H1 (cell line): ENCODE data around the gene ECSIT. TPM values are rescaled to one million over a fixed set of nuclear protein-coding genes. Genes with fewer than 3 reads are reported as not detected.

Source experiments
- CTCF ChIA-PET: fragments of 300-600 bp; sonication (Branson Sonifier 250); formaldehyde crosslinking; loops from one replicate; lab custom pipeline; 2021; ENCODE audit not compliant: partially characterized antibody; lab: Charles Lee
- POLR2A ChIA-PET: fragments of 300-600 bp; sonication (Branson Sonifier 250); formaldehyde crosslinking; loops from one replicate; lab custom pipeline; 2021; ENCODE audit warnings: inconsistent platforms; ENCODE audit not compliant: partially characterized antibody; lab: Charles Lee
- DNase-seq, 2 experiments: peaks; one replicate each; pipeline versions ENCODE4 v3.0.0 to v3.0.0-alpha.2; 2010 to 2022; ENCODE audit warnings: low spot score in 2 of 2, low read depth in 1 of 2, mixed read lengths in 1 of 2
- FAIRE-seq: peaks from 2 replicates; lab custom pipeline; 2011; peaks lifted over from hg19 to GRCh38; lab: Jason Lieb, UNC
- H2AFZ ChIP-seq: 2 replicates; pipeline ENCODE4 v1.8.1; 2012; ENCODE audit warnings: low read length, inconsistent platforms
- H2AK5ac ChIP-seq: 2 replicates; pipeline ENCODE4 v1.6.1; 2013; ENCODE audit warnings: low read depth, low read length
- H2BK120ac ChIP-seq: replicated peaks from 2 replicates; pipeline ENCODE3; 2013; ENCODE audit warnings: low read depth, low read length, inconsistent platforms
- H2BK12ac ChIP-seq: 2 replicates; pipeline ENCODE4 v1.6.1; 2013; ENCODE audit warnings: low read depth, low read length
- H2BK15ac ChIP-seq: 2 replicates; pipeline ENCODE4 v1.6.1; 2013; ENCODE audit warnings: low read length
- H2BK20ac ChIP-seq: 2 replicates; pipeline ENCODE4 v1.6.1; 2013; ENCODE audit warnings: low read length
- H2BK5ac ChIP-seq: 2 replicates; pipeline ENCODE4 v1.6.1; 2013; ENCODE audit warnings: low read depth, low read length
- H3K14ac ChIP-seq: 2 replicates; pipeline ENCODE4 v1.6.1; 2013; ENCODE audit warnings: inconsistent platforms; ENCODE audit not compliant: insufficient read length
- H3K18ac ChIP-seq: 2 replicates; pipeline ENCODE4 v1.6.1; 2013; ENCODE audit warnings: low read length; ENCODE audit errors: extremely low read depth
- H3K23ac ChIP-seq: 2 replicates; pipeline ENCODE4 v1.6.1; 2013; ENCODE audit warnings: inconsistent platforms; ENCODE audit not compliant: insufficient read length
- H3K23me2 ChIP-seq: 2 replicates; pipeline ENCODE4 v1.6.1; 2013; ENCODE audit warnings: low read depth, low read length
- H3K27ac ChIP-seq: 2 replicates; pipeline ENCODE4 v1.6.1; 2011; ENCODE audit warnings: low read depth, low read length, inconsistent platforms
- H3K27me3 ChIP-seq, 4 experiments: replicated peaks in 1 of 4; 1 replicate in 1 of 4; 2 replicates in 3 of 4; pipeline versions ENCODE4 v1.6.1 to v1.8.1; 2011 to 2013; ENCODE audit warnings: low read length in 3 of 4, mild to moderate bottlenecking in 3 of 4, inconsistent platforms in 2 of 4, mixed read lengths in 2 of 4, moderate library complexity in 1 of 4; ENCODE audit not compliant: control insufficient read depth in 3 of 4, insufficient read depth in 3 of 4; ENCODE audit errors: extremely low read depth in 1 of 4
- H3K36me3 ChIP-seq, 4 experiments: 2 replicates each; pipeline versions ENCODE4 v1.6.1 to v1.8.1; 2011 to 2013; ENCODE audit warnings: mild to moderate bottlenecking in 4 of 4, low read length in 3 of 4, moderate library complexity in 2 of 4, control low read depth in 1 of 4, inconsistent platforms in 1 of 4; ENCODE audit not compliant: insufficient read depth in 4 of 4, control insufficient read depth in 2 of 4
- H3K4ac ChIP-seq: replicated peaks from 2 replicates; pipeline ENCODE3; 2013; ENCODE audit warnings: low read length, low read depth, mixed read lengths, inconsistent platforms; ENCODE audit not compliant: insufficient read length
- H3K4me1 ChIP-seq, 4 experiments: replicated peaks in 1 of 4; 1 replicate in 1 of 4; 2 replicates in 3 of 4; pipeline versions ENCODE4 v1.6.1 to v1.8.1; 2011 to 2013; ENCODE audit warnings: low read length in 3 of 4, inconsistent platforms in 2 of 4, mixed read lengths in 1 of 4; ENCODE audit not compliant: insufficient read depth in 4 of 4, control insufficient read depth in 3 of 4
- H3K4me2 ChIP-seq, 2 experiments: 2 replicates each; pipeline versions ENCODE4 v1.6.1 to v1.8.1; 2011 to 2013; ENCODE audit warnings: low read depth in 2 of 2, low read length in 2 of 2, control low read depth in 1 of 2, inconsistent platforms in 1 of 2, mild to moderate bottlenecking in 1 of 2; ENCODE audit not compliant: insufficient read depth in 1 of 2
- H3K4me3 ChIP-seq, 4 experiments: fragments of 200-600, 300-600 bp in 1 of 4; sonication (generic), shearing (Covaris generic), sonication (Bioruptor Twin) in 1 of 4; 2 replicates each; pipeline versions ENCODE4 v1.5.1 to v1.8.1; 2011 to 2016; ENCODE audit warnings: low read length in 4 of 4, low read depth in 3 of 4, control low read depth in 2 of 4, inconsistent platforms in 2 of 4, mild to moderate bottlenecking in 2 of 4, mixed read lengths in 1 of 4, moderate library complexity in 1 of 4; ENCODE audit not compliant: insufficient read depth in 2 of 4; ENCODE audit errors: extremely low read depth in 1 of 4
- H3K56ac ChIP-seq: replicated peaks from 2 replicates; pipeline ENCODE3; 2013; ENCODE audit warnings: low read depth, mild to moderate bottlenecking, mixed read lengths, low read length, inconsistent platforms; ENCODE audit not compliant: insufficient read length
- H3K79me1 ChIP-seq: 2 replicates; pipeline ENCODE4 v1.6.1; 2013; ENCODE audit warnings: low read depth, low read length, control low read depth
- H3K79me2 ChIP-seq, 2 experiments: 2 replicates each; pipeline versions ENCODE4 v1.6.1 to v1.8.1; 2012 to 2013; ENCODE audit warnings: low read length in 2 of 2, mild to moderate bottlenecking in 2 of 2, inconsistent platforms in 1 of 2; ENCODE audit not compliant: insufficient read depth in 2 of 2, control insufficient read depth in 1 of 2
- H3K9ac ChIP-seq, 4 experiments: replicated peaks in 1 of 4; 1 replicate in 1 of 4; 2 replicates in 3 of 4; pipeline versions ENCODE4 v1.6.1 to v1.8.1; 2011 to 2013; ENCODE audit warnings: low read depth in 3 of 4, low read length in 3 of 4, control low read depth in 2 of 4, mild to moderate bottlenecking in 2 of 4, moderate library complexity in 2 of 4, inconsistent platforms in 1 of 4; ENCODE audit errors: extremely low read depth in 1 of 4
- H3K9me3 ChIP-seq, 2 experiments: 2 replicates each; pipeline versions ENCODE4 v1.6.1 to v1.8.1; 2012 to 2013; ENCODE audit warnings: mild to moderate bottlenecking in 2 of 2, moderate library complexity in 2 of 2, control low read depth in 1 of 2, inconsistent platforms in 1 of 2, low read depth in 1 of 2, low read length in 1 of 2, mixed read lengths in 1 of 2; ENCODE audit not compliant: insufficient read depth in 2 of 2
- H4K20me1 ChIP-seq, 2 experiments: replicated peaks in 1 of 2; 2 replicates each; pipeline versions ENCODE3 to v1.8.1; 2011 to 2013; ENCODE audit warnings: inconsistent platforms in 2 of 2, low read length in 2 of 2, mild to moderate bottlenecking in 1 of 2; ENCODE audit not compliant: insufficient read depth in 2 of 2, control insufficient read depth in 1 of 2
- H4K5ac ChIP-seq: 2 replicates; pipeline ENCODE4 v1.6.1; 2013; ENCODE audit warnings: low read length, low read depth, mixed read lengths, inconsistent platforms; ENCODE audit not compliant: insufficient read length
- H4K8ac ChIP-seq: 2 replicates; pipeline ENCODE4 v1.8.0; 2013; ENCODE audit warnings: mild to moderate bottlenecking, moderate library complexity, low read length, inconsistent platforms; ENCODE audit not compliant: insufficient read depth; ENCODE audit errors: extremely low read depth
- H4K91ac ChIP-seq: replicated peaks from 2 replicates; pipeline ENCODE3; 2013; ENCODE audit warnings: low read length, mixed read lengths, inconsistent platforms; ENCODE audit not compliant: insufficient read length
- RAD21 ChIP-seq, 2 experiments: IDR thresholded peaks in 1 of 2; conservative IDR thresholded peaks in 1 of 2; 2 replicates each; pipeline ENCODE4 v1.6.1; 2011; ENCODE audit warnings: low read depth in 2 of 2, low read length in 2 of 2, improper control_type of control experiment in 1 of 2, inconsistent platforms in 1 of 2, mild to moderate bottlenecking in 1 of 2, moderate library complexity in 1 of 2
- SUZ12 ChIP-seq: fragments of 200-600 bp; sonication (generic); IDR thresholded peaks from 2 replicates; pipeline ENCODE4 v1.6.1; 2012; ENCODE audit warnings: mild to moderate bottlenecking, inconsistent platforms, low read length, moderate library complexity, mixed read lengths
- WGBS, 2 experiments: shearing (Covaris generic) in 1 of 2; methylation state at CpG; one replicate each; pipeline versions ENCODE4 v1.1.6 to v1.1.7; 2013 to 2015; ENCODE audit warnings: low lambda C conversion rate in 2 of 2, mixed read lengths in 2 of 2, inconsistent platforms in 1 of 2, low coverage in 1 of 2, missing lambda C conversion rate in 1 of 2; ENCODE audit not compliant: insufficient replicate concordance in 2 of 2, insufficient coverage in 1 of 2, insufficient read length in 1 of 2; ENCODE audit errors: extremely low coverage in 1 of 2, missing lambda C conversion rate in 1 of 2; 5-methylcytosine and 5-hydroxymethylcytosine counted together
- polyA plus RNA-seq, 7 experiments: library from polyadenylated mRNA; depleted of rRNA in 3 of 7; stranded (reverse) in 5 of 7; unstranded in 2 of 7; fragments of >200 nt in 5 of 7; fragments of 200-250 nt in 2 of 7; gene quantifications; 1 replicate in 5 of 7; 2 replicates in 1 of 7; 4 replicates in 1 of 7; pipeline versions ENCODE4 v1.2.1 to v1.2.3, GENCODE V29; 2011 to 2013; ENCODE audit warnings: missing spikeins in 2 of 7, mixed read lengths in 2 of 7
- total RNA-seq: library from RNA; stranded (reverse); fragmentation: NEBNext Ultra II Directional; extraction: Animal tissue kit (Norgen Biotek cat#: 25700); gene quantifications from 2 replicates; pipeline ENCODE4 v1.2.1, GENCODE V29; 2021
- TF ChIP-seq, protein P1 (sequence below): IDR thresholded peaks from 2 replicates; pipeline ENCODE4 v1.6.1; 2012; ENCODE audit warnings: inconsistent platforms

ECSIT gene
- total and polyA plus RNA-seq, 2 of the 8 experiments (the other 6 are each of a cell fraction or from before 2014, with no cell fraction given), result 55.7 to 74.1 TPM

DNA sequence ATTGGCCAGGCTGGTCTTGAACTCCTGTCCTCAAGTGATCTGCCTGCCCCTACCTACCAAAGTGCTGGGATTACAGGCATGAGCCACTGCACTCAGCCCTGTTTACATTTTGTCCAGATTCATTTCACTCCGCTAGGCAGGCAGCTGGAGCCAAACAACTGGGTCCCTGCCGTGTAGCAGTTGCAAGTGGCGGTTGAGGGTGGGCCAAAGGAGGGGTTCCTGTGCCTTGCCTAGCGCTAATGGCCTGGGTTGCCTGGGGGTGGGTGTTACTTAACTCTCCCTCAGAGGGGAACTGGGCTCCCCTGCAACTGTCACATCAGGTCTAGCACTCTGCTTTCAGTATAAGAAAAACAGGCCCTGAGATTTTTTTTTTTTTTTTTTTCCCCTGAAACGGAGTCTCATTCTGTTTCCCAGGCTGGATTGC lies 41.1 kb upstream of the ECSIT start:
- no peak overlapping the region for H3K9ac ChIP-seq
- no peak overlapping the region for H3K18ac ChIP-seq
- H3K4me2 ChIP-seq, result no peak overlapping the region
- H3K4ac ChIP-seq, result no peak overlapping the region
- no peak overlapping the region for H3K56ac ChIP-seq
- H2AFZ ChIP-seq, result no peak overlapping the region
- no peaks in the 10 kb centered on the region for H3K23me2 ChIP-seq
- H4K8ac ChIP-seq, result no peak overlapping the region
- H2BK5ac ChIP-seq, result no peak overlapping the region
- H4K91ac ChIP-seq, result no peak overlapping the region
- H2BK15ac ChIP-seq, result no peak overlapping the region
- H3K23ac ChIP-seq, result no peak overlapping the region
- H3K4me3 ChIP-seq, result no peak overlapping the region
- no peak overlapping the region for H2BK12ac ChIP-seq
- DNase-seq (no peak), FAIRE-seq (no peak)
- H4K5ac ChIP-seq, result no peak overlapping the region
- H3K79me1 ChIP-seq, result no peaks in the 10 kb centered on the region
- no peak overlapping the region for H3K14ac ChIP-seq
- H2AK5ac ChIP-seq, result no peak overlapping the region
- no peak overlapping the region for H2BK120ac ChIP-seq
- H3K36me3 ChIP-seq, result no peaks in the 10 kb centered on the region
- no peak overlapping the region for H2BK20ac ChIP-seq
- no peaks in the 10 kb centered on the region for H3K9me3 ChIP-seq
- 84% methylated on average over 5 of the region's 5 CpGs; no CpG with 5 or more reads in 1 of the 2 experiments for WGBS, 2 experiments
- no peaks in the 10 kb centered on the region for H3K27me3 ChIP-seq
- H4K20me1 ChIP-seq, result peaks cover 0 to 2% of the 10 kb centered on the region in 2 experiments
- no peaks in the 10 kb centered on the region for H3K4me1 ChIP-seq
- no peaks in the 10 kb centered on the region for H3K79me2 ChIP-seq
- POLR2A ChIA-PET, result interaction anchor here (0.7 to 1.7 kb wide), 5 partner anchors 8 to 358 kb away, joined by 3 to 4 read pairs (median 4); partner anchors contain the start of gene CNN1
- CTCF ChIA-PET, result interaction anchor here (0.8 to 4.3 kb wide), 5 partner anchors 10 to 227 kb away, joined by 3 to 19 read pairs (median 5); no protein-coding TSS in a partner anchor
- H3K27ac ChIP-seq, result no peak overlapping the region
- TF ChIP-seq RAD21 (IDR thresholded peaks at IDR 0.05 in 1 of 2, conservative IDR thresholded peaks at IDR 0.05 in 1 of 2; ENCODE audit: low read depth in 2 of 2, low read length in 2 of 2), result no peak
- no peak for TF ChIP-seq SUZ12
- TF ChIP-seq, protein P1, sequence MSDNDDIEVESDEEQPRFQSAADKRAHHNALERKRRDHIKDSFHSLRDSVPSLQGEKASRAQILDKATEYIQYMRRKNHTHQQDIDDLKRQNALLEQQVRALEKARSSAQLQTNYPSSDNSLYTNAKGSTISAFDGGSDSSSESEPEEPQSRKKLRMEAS, result no peak
